ENCODE data around the gene GPR139.

GPR139 gene

DNA sequence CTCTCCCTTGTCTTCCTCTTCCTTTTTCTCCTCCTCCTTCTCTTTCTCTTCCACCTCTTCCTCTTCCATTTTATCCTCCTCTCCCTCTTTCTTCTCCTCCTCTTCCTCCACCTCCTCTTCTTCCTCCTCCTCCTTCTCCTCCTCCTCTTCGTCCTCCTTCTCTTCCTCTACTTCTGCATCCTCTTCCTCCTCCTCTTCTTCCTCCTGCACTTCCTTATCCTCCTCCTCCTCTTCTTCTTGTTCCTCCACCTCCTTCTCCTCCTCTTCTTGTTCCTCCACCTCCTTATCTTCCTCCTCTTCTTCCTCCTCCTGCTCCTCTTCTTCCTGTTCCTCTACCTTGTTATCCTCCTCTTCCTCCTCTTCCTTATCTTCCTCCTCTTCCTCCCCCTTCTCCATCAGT, 28.8 kb upstream of the GPR139 start:
- H3K9me2 ChIP-seq (replicated peaks; ENCODE audit: insufficient read depth, low read length), result no peaks in the 10 kb centered on the region
- no peak overlapping the region for H3K4me2 ChIP-seq (ENCODE audit: low read depth, low read length, poor library complexity, severe bottlenecking)
- H2AFZ ChIP-seq (ENCODE audit: low read depth, low read length, severe bottlenecking), result no peak overlapping the region
- H3K36me3 ChIP-seq (ENCODE audit: low read length), result no peaks in the 10 kb centered on the region
- no peaks in the 10 kb centered on the region for H3K27me3 ChIP-seq (ENCODE audit: low read length)
- H3K9me3 ChIP-seq (ENCODE audit: insufficient read depth, low read length), result no peaks in the 10 kb centered on the region
- H4K20me1 ChIP-seq (ENCODE audit: low read depth, low read length), result no peaks in the 10 kb centered on the region
- H3K9ac ChIP-seq (ENCODE audit: low read length), result no peak overlapping the region
- H3K4me3 ChIP-seq (ENCODE audit: insufficient read depth, low read length, poor library complexity, severe bottlenecking), result no peak overlapping the region
- no peaks in the 10 kb centered on the region for H3F3A ChIP-seq (ENCODE audit: insufficient read depth)
- H3K27ac ChIP-seq (ENCODE audit: low read depth, low read length), result no peak overlapping the region
- TF ChIP-seq, protein P1, sequence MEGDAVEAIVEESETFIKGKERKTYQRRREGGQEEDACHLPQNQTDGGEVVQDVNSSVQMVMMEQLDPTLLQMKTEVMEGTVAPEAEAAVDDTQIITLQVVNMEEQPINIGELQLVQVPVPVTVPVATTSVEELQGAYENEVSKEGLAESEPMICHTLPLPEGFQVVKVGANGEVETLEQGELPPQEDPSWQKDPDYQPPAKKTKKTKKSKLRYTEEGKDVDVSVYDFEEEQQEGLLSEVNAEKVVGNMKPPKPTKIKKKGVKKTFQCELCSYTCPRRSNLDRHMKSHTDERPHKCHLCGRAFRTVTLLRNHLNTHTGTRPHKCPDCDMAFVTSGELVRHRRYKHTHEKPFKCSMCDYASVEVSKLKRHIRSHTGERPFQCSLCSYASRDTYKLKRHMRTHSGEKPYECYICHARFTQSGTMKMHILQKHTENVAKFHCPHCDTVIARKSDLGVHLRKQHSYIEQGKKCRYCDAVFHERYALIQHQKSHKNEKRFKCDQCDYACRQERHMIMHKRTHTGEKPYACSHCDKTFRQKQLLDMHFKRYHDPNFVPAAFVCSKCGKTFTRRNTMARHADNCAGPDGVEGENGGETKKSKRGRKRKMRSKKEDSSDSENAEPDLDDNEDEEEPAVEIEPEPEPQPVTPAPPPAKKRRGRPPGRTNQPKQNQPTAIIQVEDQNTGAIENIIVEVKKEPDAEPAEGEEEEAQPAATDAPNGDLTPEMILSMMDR (IDR thresholded peaks at IDR 0.05; ENCODE audit: insufficient read depth, low read length, poor library complexity, severe bottlenecking), result no peak
- TF ChIP-seq EZH2phosphoT487 (conservative IDR thresholded peaks at IDR 0.05; ENCODE audit: low read length), result no peak
- H3K79me2 ChIP-seq (ENCODE audit: insufficient read depth, low read length), result no peaks in the 10 kb centered on the region

DNA sequence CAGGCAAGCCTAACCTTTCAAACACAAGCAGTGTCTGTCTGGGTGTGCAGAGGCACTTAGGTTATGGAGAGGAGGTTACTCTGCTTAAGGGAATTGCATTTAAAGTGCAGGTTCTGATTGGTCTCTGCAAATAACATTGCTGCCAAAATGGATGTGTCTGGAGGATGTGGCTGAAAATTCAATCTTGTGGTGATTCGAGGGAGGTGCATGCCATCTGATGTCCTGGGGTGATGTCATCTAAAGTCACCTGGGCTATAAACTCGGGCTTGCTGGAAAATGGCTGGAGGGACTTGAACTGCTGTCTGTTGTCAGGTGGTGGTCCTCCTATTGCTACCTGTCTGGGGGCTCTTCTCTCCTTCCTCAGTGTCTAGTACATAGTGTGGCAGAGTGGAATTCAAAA, 28.3 kb upstream of the GPR139 start:
- H2AFZ ChIP-seq (ENCODE audit: low read depth, low read length, severe bottlenecking), result no peak overlapping the region
- H3K36me3 ChIP-seq (ENCODE audit: low read length), result no peaks in the 10 kb centered on the region
- H3F3A ChIP-seq (ENCODE audit: insufficient read depth), result no peaks in the 10 kb centered on the region
- no peaks in the 10 kb centered on the region for H3K9me2 ChIP-seq (replicated peaks; ENCODE audit: insufficient read depth, low read length)
- H3K79me2 ChIP-seq (ENCODE audit: insufficient read depth, low read length), result no peaks in the 10 kb centered on the region
- H3K9ac ChIP-seq (ENCODE audit: low read length), result no peak overlapping the region
- H3K27me3 ChIP-seq (ENCODE audit: low read length), result no peaks in the 10 kb centered on the region
- H3K4me2 ChIP-seq (ENCODE audit: low read depth, low read length, poor library complexity, severe bottlenecking), result no peak overlapping the region
- no peaks in the 10 kb centered on the region for H3K9me3 ChIP-seq (ENCODE audit: insufficient read depth, low read length)
- no peak overlapping the region for H3K27ac ChIP-seq (ENCODE audit: low read depth, low read length)
- H4K20me1 ChIP-seq (ENCODE audit: low read depth, low read length), result no peaks in the 10 kb centered on the region
- no peak overlapping the region for H3K4me3 ChIP-seq (ENCODE audit: insufficient read depth, low read length, poor library complexity, severe bottlenecking)
- no peak for TF ChIP-seq EZH2phosphoT487 (conservative IDR thresholded peaks at IDR 0.05; ENCODE audit: low read length)
- TF ChIP-seq, protein P1 (IDR thresholded peaks at IDR 0.05; ENCODE audit: insufficient read depth, low read length, poor library complexity, severe bottlenecking), result no peak

DNA sequence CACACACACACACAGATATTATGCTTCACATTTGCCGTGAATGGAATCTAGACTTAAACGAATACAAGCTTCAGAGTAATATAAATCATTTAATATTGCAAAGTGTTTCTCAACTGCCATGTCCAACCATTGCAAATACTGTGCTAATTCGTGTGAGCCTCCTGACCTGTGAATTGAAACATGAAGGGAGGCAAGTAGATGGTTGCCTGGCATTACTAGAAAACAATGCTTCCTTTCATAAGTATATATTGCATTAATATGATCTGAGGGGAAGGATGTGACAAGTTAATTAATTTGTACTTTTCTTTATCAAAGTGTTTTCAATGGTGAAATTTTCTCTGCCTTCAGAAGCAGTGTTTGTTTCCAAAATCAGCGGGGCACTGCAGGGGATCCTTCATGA, 25.7 kb upstream of the GPR139 start:
- no peak overlapping the region for H3K4me3 ChIP-seq (ENCODE audit: insufficient read depth, low read length, poor library complexity, severe bottlenecking)
- no peaks in the 10 kb centered on the region for H4K20me1 ChIP-seq (ENCODE audit: low read depth, low read length)
- H3K9me3 ChIP-seq (ENCODE audit: insufficient read depth, low read length), result no peaks in the 10 kb centered on the region
- no peak for TF ChIP-seq EZH2phosphoT487 (conservative IDR thresholded peaks at IDR 0.05; ENCODE audit: low read length)
- TF ChIP-seq, protein P1 (IDR thresholded peaks at IDR 0.05; ENCODE audit: insufficient read depth, low read length, poor library complexity, severe bottlenecking), result no peak
- H3K9me2 ChIP-seq (replicated peaks; ENCODE audit: insufficient read depth, low read length), result no peaks in the 10 kb centered on the region
- no peaks in the 10 kb centered on the region for H3K79me2 ChIP-seq (ENCODE audit: insufficient read depth, low read length)
- no peak overlapping the region for H2AFZ ChIP-seq (ENCODE audit: low read depth, low read length, severe bottlenecking)
- H3K4me2 ChIP-seq (ENCODE audit: low read depth, low read length, poor library complexity, severe bottlenecking), result no peak overlapping the region
- no peak overlapping the region for H3K9ac ChIP-seq (ENCODE audit: low read length)
- no peaks in the 10 kb centered on the region for H3K27me3 ChIP-seq (ENCODE audit: low read length)
- H3K27ac ChIP-seq (ENCODE audit: low read depth, low read length), result no peak overlapping the region
- H3K36me3 ChIP-seq (ENCODE audit: low read length), result no peaks in the 10 kb centered on the region
- H3F3A ChIP-seq (ENCODE audit: insufficient read depth), result no peaks in the 10 kb centered on the region
